Esophagus muscularis mucosa (tissue), 4 donors: Measurements from ENCODE around the gene PLAC1. TPM values are rescaled to one million over a fixed set of nuclear protein-coding genes. Genes with fewer than 3 reads are reported as not detected.

ENCODE experiments used
- DNase-seq: peaks from one replicate; pipeline ENCODE4 v3.0.0-alpha.2; 2017; ENCODE audit errors: extremely low spot score
- H3K27ac ChIP-seq, 4 donors: fragments of 200-600 bp; sonication (generic); replicated peaks in 1 of 4; 1 replicate in 3 of 4; 2 replicates in 1 of 4; pipeline ENCODE4 v1.5.1; 2016 to 2019; ENCODE audit warnings: mild to moderate bottlenecking in 1 of 4
- H3K27me3 ChIP-seq, 4 donors: fragments of 200-600 bp; sonication (generic); one replicate each; pipeline versions ENCODE4 v1.5.1 to v1.6.0; 2016 to 2019
- H3K36me3 ChIP-seq, 4 donors: fragments of 200-600 bp; sonication (generic); one replicate each; pipeline ENCODE4 v1.5.1; 2016 to 2019
- H3K4me1 ChIP-seq, 4 donors: fragments of 200-600 bp; sonication (generic); one replicate each; pipeline ENCODE4 v1.5.1; 2016 to 2019
- H3K4me3 ChIP-seq, 4 donors: fragments of 200-600 bp; sonication (generic); 1 replicate in 2 of 4; 2 replicates in 2 of 4; pipeline ENCODE4 v1.5.1; 2016 to 2019; ENCODE audit warnings: mild to moderate bottlenecking in 4 of 4, moderate library complexity in 1 of 4
- H3K9me3 ChIP-seq, 4 donors: fragments of 200-600 bp; sonication (generic); 1 replicate in 3 of 4; 2 replicates in 1 of 4; pipeline ENCODE4 v1.5.1; 2016 to 2019
- EP300 ChIP-seq: sonication (generic); formaldehyde crosslinking; IDR thresholded peaks from one replicate; pipeline ENCODE4 v1.6.1; 2017; ENCODE audit warnings: antibody characterized with exemption
- POLR2A ChIP-seq: fragments of 450-650 bp; IDR thresholded peaks from one replicate; pipeline ENCODE4 v1.6.1; 2017; ENCODE audit warnings: antibody characterized with exemption, moderate library complexity, mild to moderate bottlenecking, low read depth
- POLR2AphosphoS5 ChIP-seq, 2 donors: sonication (generic); formaldehyde crosslinking; IDR thresholded peaks; one replicate each; pipeline ENCODE4 v1.6.1; 2017; ENCODE audit warnings: antibody characterized with exemption in 2 of 2
- WGBS: methylation state at CpG from one replicate; pipeline ENCODE4 v1.1.5; 2018; 5-methylcytosine and 5-hydroxymethylcytosine counted together
- intact Hi-C: fragments of 100-400 bp; cut with DNase I; formaldehyde crosslinking; loops from one replicate; pipeline ENCODE4 v1.15.1; 2023
- total RNA-seq, 4 donors: library from RNA; depleted of rRNA; stranded (reverse); fragments of >200 nt; gene quantifications; one replicate each; pipeline versions ENCODE4 v1.1.0 to v1.2.1, GENCODE V29; 2016
- TF ChIP-seq, protein P1 (sequence below), 3 experiments: fragments of 200-600 bp in 2 of 3; fragments of 450-650 bp in 1 of 3; sonication (generic) in 2 of 3; IDR thresholded peaks; one replicate each; pipeline ENCODE4 v1.5.1; 2017 to 2019; ENCODE audit warnings: antibody characterized with exemption in 3 of 3, mild to moderate bottlenecking in 2 of 3, moderate library complexity in 1 of 3

The PLAC1 gene
- total RNA-seq, 4 donors from 2014 or later, result not detected

DNA sequence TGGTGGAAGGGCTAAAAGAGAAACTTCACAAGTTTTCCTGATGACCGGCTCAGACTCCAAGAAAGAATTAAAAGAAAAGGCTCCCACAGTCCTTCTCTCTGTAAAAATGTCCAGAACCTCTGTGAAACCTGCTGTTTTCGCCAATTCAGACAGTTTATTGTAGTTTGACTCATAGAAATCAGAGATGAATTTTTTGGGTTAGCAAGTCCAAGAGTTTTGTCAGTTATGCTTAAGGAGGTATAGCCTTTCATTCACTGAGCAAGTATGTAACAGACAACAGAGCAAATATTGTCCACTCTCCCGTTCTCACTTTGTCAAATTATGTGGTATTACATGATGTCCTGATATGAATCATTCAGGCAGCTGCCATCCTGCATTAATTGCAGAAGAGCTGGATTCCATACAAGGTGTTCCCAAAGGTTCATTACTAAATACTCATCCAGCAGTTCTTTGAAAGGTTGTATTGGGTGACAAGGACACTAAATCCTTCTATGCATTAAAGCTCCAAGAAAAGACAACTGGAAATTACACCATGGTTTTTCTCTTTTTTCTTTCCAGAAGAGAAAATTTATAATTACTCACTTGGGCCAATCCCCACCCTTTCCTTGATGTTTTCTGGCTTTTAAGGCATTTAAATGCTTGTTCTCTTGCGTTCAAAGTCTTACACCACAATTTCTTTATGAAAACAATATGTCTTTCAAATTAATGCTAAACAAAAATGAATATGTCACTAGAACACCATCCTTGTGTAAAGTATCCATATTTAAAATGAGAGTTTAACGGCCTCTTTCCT, 30.0 kb upstream of the PLAC1 start:
- 68% methylated on average over 5 of the region's 5 CpGs for WGBS

DNA sequence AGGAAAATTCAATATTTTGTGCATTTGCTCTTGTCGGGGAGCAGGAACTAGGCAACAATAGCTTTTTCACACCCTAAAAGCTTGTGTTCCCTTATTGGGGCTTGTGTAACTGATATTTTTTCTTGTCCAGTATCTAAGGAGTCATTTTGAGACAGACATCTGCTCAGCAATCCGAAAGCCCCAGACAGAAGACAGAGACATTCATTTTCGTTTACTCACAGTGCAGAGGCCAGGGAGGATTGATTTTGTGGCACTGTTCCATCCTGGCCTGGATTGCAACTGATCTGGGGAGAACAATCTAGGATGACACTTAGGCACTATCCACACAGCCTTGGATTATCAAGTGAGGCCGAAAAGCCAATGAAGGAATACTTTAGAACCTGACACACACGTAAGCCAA, 27.4 kb upstream of the PLAC1 start:
- WGBS, result 75% methylated on average over 5 of the region's 5 CpGs

More for the DNA sequence above, 30.0 kb upstream of the PLAC1 start:
- Histone ChIP-seq H3K9me3 (no peaks in the 10 kb centered on the region), H3K27ac (no peak overlapping the region), H3K36me3 (no peaks in the 10 kb centered on the region), H3K4me1 (no peaks in the 10 kb centered on the region), H3K4me3 (no peak overlapping the region), H3K27me3 (no peaks in the 10 kb centered on the region)
- no peak for DNase-seq
- TF ChIP-seq POLR2A, result no peak
- TF ChIP-seq EP300, result no peak
- no peak for TF ChIP-seq POLR2AphosphoS5 (IDR thresholded peaks at IDR 0.05)
- TF ChIP-seq, protein P1, sequence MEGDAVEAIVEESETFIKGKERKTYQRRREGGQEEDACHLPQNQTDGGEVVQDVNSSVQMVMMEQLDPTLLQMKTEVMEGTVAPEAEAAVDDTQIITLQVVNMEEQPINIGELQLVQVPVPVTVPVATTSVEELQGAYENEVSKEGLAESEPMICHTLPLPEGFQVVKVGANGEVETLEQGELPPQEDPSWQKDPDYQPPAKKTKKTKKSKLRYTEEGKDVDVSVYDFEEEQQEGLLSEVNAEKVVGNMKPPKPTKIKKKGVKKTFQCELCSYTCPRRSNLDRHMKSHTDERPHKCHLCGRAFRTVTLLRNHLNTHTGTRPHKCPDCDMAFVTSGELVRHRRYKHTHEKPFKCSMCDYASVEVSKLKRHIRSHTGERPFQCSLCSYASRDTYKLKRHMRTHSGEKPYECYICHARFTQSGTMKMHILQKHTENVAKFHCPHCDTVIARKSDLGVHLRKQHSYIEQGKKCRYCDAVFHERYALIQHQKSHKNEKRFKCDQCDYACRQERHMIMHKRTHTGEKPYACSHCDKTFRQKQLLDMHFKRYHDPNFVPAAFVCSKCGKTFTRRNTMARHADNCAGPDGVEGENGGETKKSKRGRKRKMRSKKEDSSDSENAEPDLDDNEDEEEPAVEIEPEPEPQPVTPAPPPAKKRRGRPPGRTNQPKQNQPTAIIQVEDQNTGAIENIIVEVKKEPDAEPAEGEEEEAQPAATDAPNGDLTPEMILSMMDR (IDR thresholded peaks at IDR 0.05), result no peak
- intact Hi-C loops, result no loop called here

GRCh38 chrX:134684956-134685355, 26.7 kb upstream of the PLAC1 start:
- Histone ChIP-seq H3K4me1 (no peaks in the 10 kb centered on the region), H3K4me3 (no peak overlapping the region), H3K27me3 (no peaks in the 10 kb centered on the region), H3K9me3 (no peaks in the 10 kb centered on the region), H3K36me3 (no peaks in the 10 kb centered on the region), H3K27ac (no peak overlapping the region)
- no peak for TF ChIP-seq POLR2A
- TF ChIP-seq POLR2AphosphoS5 (IDR thresholded peaks at IDR 0.05), result no peak
- no peak for TF ChIP-seq EP300
- TF ChIP-seq, protein P1 (IDR thresholded peaks at IDR 0.05), result no peak
- intact Hi-C loops, result no loop called here
- WGBS, result 77% methylated on average over 1 of the region's 1 CpG
- no peak for DNase-seq

More for the DNA sequence above, 27.4 kb upstream of the PLAC1 start:
- DNase-seq, result no peak
- intact Hi-C loops, result no loop called here
- Histone ChIP-seq H3K27ac (no peak overlapping the region), H3K9me3 (no peaks in the 10 kb centered on the region), H3K4me1 (no peaks in the 10 kb centered on the region), H3K36me3 (no peaks in the 10 kb centered on the region), H3K27me3 (no peaks in the 10 kb centered on the region), H3K4me3 (no peak overlapping the region)
- TF ChIP-seq POLR2AphosphoS5 (IDR thresholded peaks at IDR 0.05) (no peak), POLR2A (no peak), EP300 (no peak)
- TF ChIP-seq, protein P1 (IDR thresholded peaks at IDR 0.05), result no peak

GRCh38 chrX:134683351-134684005, 25.2 kb upstream of the PLAC1 start:
- intact Hi-C loops, result no loop called here
- TF ChIP-seq POLR2AphosphoS5 (IDR thresholded peaks at IDR 0.05), result no peak
- no peaks in the 10 kb centered on the region for H3K36me3 ChIP-seq
- no peaks in the 10 kb centered on the region for H3K9me3 ChIP-seq
- no peaks in the 10 kb centered on the region for H3K4me1 ChIP-seq
- no peak for DNase-seq
- H3K27me3 ChIP-seq, result no peaks in the 10 kb centered on the region
- WGBS, result 63% methylated on average over 3 of the region's 3 CpGs
- H3K4me3 ChIP-seq, result no peak overlapping the region
- H3K27ac ChIP-seq, result no peak overlapping the region

GRCh38 chrX:134682081-134682480, 23.8 kb upstream of the PLAC1 start:
- TF ChIP-seq POLR2A (no peak), EP300 (no peak), POLR2AphosphoS5 (IDR thresholded peaks at IDR 0.05) (no peak)
- TF ChIP-seq, protein P1 (IDR thresholded peaks at IDR 0.05), result no peak
- 74% methylated on average over 4 of the region's 4 CpGs for WGBS
- intact Hi-C loops, result no loop called here
- Histone ChIP-seq H3K36me3 (no peaks in the 10 kb centered on the region), H3K4me1 (no peaks in the 10 kb centered on the region), H3K27me3 (no peaks in the 10 kb centered on the region), H3K27ac (no peak overlapping the region), H3K9me3 (no peaks in the 10 kb centered on the region), H3K4me3 (no peak overlapping the region)
- no peak for DNase-seq
